ENCODE measurements around the gene FBXW11. TPM values are rescaled to one million over a fixed set of nuclear protein-coding genes. Genes with fewer than 3 reads are reported as not detected.

The FBXW11 gene
- total and polyA plus RNA-seq, 10 of the 15 experiments (the other 5 are each of a cell fraction or from before 2014, with no cell fraction given), result 4.3 to 61.5 (median 40.0) TPM

GRCh38 chr5:171969288-171969880 is 37.1 kb downstream of the FBXW11 start:
- no peak overlapping the region for H2AFZ ChIP-seq (ENCODE audit: control insufficient read depth, low read depth, low read length)
- H3K4me3 ChIP-seq, result no peak overlapping the region
- no peak overlapping the region for H3K4me2 ChIP-seq (ENCODE audit: control insufficient read depth, insufficient read depth)
- no TSS peak for BruUV-seq (replicated peaks)
- ChIA-PET CTCF (interaction anchor here (1.1 to 1.2 kb wide), 2 partner anchors 26 to 32 kb away, joined by 3 to 4 read pairs; no protein-coding TSS in a partner anchor), RAD21 (ENCODE audit: unreplicated experiment) (no interaction called here), SMC1A (ENCODE audit: uncharacterized antibody, unreplicated experiment) (no interaction called here), POLR2A (no interaction called here)
- 0 out of 2 replicates have a peak overlapping the region, but pooled peaks have one; percentile 36 for H3K27ac ChIP-seq (ENCODE audit: control insufficient read depth, insufficient read depth)
- H3K9me3 ChIP-seq (replicated peaks; ENCODE audit: control insufficient read depth, insufficient read depth, low read length), result peaks cover 18% of the 10 kb centered on the region
- H3K4me1 ChIP-seq (ENCODE audit: control insufficient read depth, insufficient read depth, low read length), result peaks cover 10% of the 10 kb centered on the region
- 86% methylated on average over 4 of the region's 4 CpGs for WGBS (ENCODE audit: insufficient coverage, insufficient replicate concordance, low lambda C conversion rate, missing lambda C conversion rate)
- no peak for FAIRE-seq
- H4K20me1 ChIP-seq (ENCODE audit: control insufficient read depth, insufficient read depth), result no peaks in the 10 kb centered on the region
- intact Hi-C loops (cut with micrococcal nuclease; ENCODE audit: unreplicated experiment) (no loop called here), in situ Hi-C loops (cut with MboI) (no loop called here)
- no peaks in the 10 kb centered on the region for H3K27me3 ChIP-seq (replicated peaks in 1 of 2; ENCODE audit: control insufficient read depth in 2 of 2, insufficient read depth in 2 of 2, low read length in 1 of 2)
- H3K36me3 ChIP-seq (ENCODE audit: control insufficient read depth in 2 of 2, insufficient read depth in 2 of 2, low read length in 1 of 2), result peaks cover 0 to 3% of the 10 kb centered on the region in 2 experiments; a peak in 1 of 4 replicates
- no peak for DNase-seq (ENCODE audit: low read depth, low spot score)
- peaks cover 75% of the 10 kb centered on the region for H3K79me2 ChIP-seq (ENCODE audit: control insufficient read depth, insufficient read depth, low read length)
- no peak overlapping the region for H3K9ac ChIP-seq (ENCODE audit: control insufficient read depth, insufficient read depth, low read length)
- ATAC-seq, result no peak
- TF ChIP-seq TCF3 (IDR thresholded peaks at IDR 0.05; ENCODE audit: borderline replicate concordance, insufficient read depth, low read depth, low read length), result no peak
- TF ChIP-seq BCLAF1 (IDR thresholded peaks at IDR 0.05), result no peak
- no peak for TF ChIP-seq MYB (IDR thresholded peaks at IDR 0.05; ENCODE audit: borderline replicate concordance, low read depth, low read length)
- TF ChIP-seq, protein P1, sequence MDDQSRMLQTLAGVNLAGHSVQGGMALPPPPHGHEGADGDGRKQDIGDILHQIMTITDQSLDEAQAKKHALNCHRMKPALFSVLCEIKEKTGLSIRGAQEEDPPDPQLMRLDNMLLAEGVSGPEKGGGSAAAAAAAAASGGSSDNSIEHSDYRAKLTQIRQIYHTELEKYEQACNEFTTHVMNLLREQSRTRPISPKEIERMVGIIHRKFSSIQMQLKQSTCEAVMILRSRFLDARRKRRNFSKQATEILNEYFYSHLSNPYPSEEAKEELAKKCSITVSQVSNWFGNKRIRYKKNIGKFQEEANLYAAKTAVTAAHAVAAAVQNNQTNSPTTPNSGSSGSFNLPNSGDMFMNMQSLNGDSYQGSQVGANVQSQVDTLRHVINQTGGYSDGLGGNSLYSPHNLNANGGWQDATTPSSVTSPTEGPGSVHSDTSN (IDR thresholded peaks at IDR 0.05; ENCODE audit: insufficient replicate concordance, low read depth, low read length), result no peak
- TF ChIP-seq BCL11A (IDR thresholded peaks at IDR 0.05; ENCODE audit: low read depth, low read length), result no peak
- no peak for TF ChIP-seq RELA (IDR thresholded peaks at IDR 0.05; ENCODE audit: borderline replicate concordance, partially characterized antibody)
- no peak for TF ChIP-seq CREB1 (IDR thresholded peaks at IDR 0.05; ENCODE audit: low read depth)
- TF ChIP-seq SUZ12 (IDR thresholded peaks at IDR 0.05; ENCODE audit: unreplicated experiment), result no peak
- no peak for TF ChIP-seq CUX1 (IDR thresholded peaks at IDR 0.05; ENCODE audit: insufficient replicate concordance, low read depth, low read length)
- no peak for TF ChIP-seq PAX5 (IDR thresholded peaks at IDR 0.05; ENCODE audit: borderline replicate concordance, low read depth, low read length)
- TF ChIP-seq SMARCA5 (IDR thresholded peaks at IDR 0.05), result no peak
- no peak for TF ChIP-seq ETV6 (conservative IDR thresholded peaks at IDR 0.05 in 1 of 2, IDR thresholded peaks at IDR 0.05 in 1 of 2; ENCODE audit: borderline replicate concordance in 1 of 2, low read depth in 1 of 2)
- no peak for TF ChIP-seq SMAD5 (IDR thresholded peaks at IDR 0.05; ENCODE audit: low read depth)
- TF ChIP-seq RUNX3 (IDR thresholded peaks at IDR 0.05; ENCODE audit: low read length), result no peak
- no peak for TF ChIP-seq TAF1 (IDR thresholded peaks at IDR 0.05; ENCODE audit: borderline replicate concordance, low read depth, low read length)
- no peak for TF ChIP-seq JUNB (IDR thresholded peaks at IDR 0.05)
